Adrenal gland (tissue), 5 donors: ENCODE data around the gene DOP1A.

Experiments
- CTCF ChIP-seq, 6 experiments: fragments of 450-650 bp in 4 of 6; fragments of 200-600 bp in 2 of 6; sonication (generic) in 1 of 6; IDR thresholded peaks; 1 replicate in 5 of 6; 2 replicates in 1 of 6; pipeline versions ENCODE4 v1.5.1 to v1.8.0; 2016 to 2021; ENCODE audit warnings: antibody characterized with exemption in 6 of 6, mild to moderate bottlenecking in 2 of 6, moderate library complexity in 1 of 6
- POLR2A ChIP-seq, 2 donors: fragments of 450-650 bp; IDR thresholded peaks; one replicate each; pipeline ENCODE4 v1.6.1; 2017; ENCODE audit warnings: antibody characterized with exemption in 2 of 2, mild to moderate bottlenecking in 2 of 2, moderate library complexity in 1 of 2
- donor health status: DM: no; HTN: no; CAD: no.

- no peak for TF ChIP-seq CTCF (IDR thresholded peaks at IDR 0.05)
- TF ChIP-seq POLR2A (IDR thresholded peaks at IDR 0.05), result no peak
These were observed 108.8 kb downstream of the DOP1A start for GRCh38 chr6:83176246-83176645.
